ENCODE results near the gene OR52E2. TPM values are rescaled to one million over a fixed set of nuclear protein-coding genes. Genes with fewer than 3 reads are reported as not detected.

OR52E2 gene
- total RNA-seq, 1 donor from 2014 or later = not detected

- Mint-ChIP-seq H3K4me1 (no peaks in the 10 kb centered on the region), H3K4me3 (no peak overlapping the region), H3K9me3 (no peaks in the 10 kb centered on the region), H3K27ac (no peak overlapping the region), H3K27me3 (no peaks in the 10 kb centered on the region), H3K36me3 (ENCODE audit: low read depth) (no peaks in the 10 kb centered on the region)
- TF ChIP-seq, protein P1, sequence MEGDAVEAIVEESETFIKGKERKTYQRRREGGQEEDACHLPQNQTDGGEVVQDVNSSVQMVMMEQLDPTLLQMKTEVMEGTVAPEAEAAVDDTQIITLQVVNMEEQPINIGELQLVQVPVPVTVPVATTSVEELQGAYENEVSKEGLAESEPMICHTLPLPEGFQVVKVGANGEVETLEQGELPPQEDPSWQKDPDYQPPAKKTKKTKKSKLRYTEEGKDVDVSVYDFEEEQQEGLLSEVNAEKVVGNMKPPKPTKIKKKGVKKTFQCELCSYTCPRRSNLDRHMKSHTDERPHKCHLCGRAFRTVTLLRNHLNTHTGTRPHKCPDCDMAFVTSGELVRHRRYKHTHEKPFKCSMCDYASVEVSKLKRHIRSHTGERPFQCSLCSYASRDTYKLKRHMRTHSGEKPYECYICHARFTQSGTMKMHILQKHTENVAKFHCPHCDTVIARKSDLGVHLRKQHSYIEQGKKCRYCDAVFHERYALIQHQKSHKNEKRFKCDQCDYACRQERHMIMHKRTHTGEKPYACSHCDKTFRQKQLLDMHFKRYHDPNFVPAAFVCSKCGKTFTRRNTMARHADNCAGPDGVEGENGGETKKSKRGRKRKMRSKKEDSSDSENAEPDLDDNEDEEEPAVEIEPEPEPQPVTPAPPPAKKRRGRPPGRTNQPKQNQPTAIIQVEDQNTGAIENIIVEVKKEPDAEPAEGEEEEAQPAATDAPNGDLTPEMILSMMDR (IDR thresholded peaks at IDR 0.05) = no peak
- ChIA-PET POLR2A (no interaction called here), CTCF (no interaction called here)
- ATAC-seq (ENCODE audit: low read depth) (no peak), DNase-seq (no peak)
- intact Hi-C loops (cut with micrococcal nuclease) = no loop called here
These were observed 16.0 kb downstream of the OR52E2 start for GRCh38 chr11:5043380-5043779.

DNA sequence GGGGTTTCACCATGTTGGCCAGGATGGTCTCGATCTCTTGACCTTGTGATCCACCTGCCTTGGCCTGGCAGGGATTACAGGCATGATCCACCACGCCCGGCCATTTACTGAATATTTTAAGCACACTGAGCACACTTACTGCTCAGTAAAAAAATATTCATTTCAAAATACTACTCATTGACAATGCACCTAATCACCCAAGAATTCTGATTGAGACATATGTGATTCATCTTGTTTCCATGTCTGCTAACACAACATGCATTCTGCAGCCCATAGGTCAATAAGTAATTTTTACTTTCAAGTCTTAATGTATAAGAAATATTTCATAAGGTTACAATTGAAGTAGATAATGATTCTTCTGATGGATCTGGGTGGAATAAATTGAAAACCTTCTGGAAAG is 17.3 kb downstream of the OR52E2 start:
- intact Hi-C loops (cut with micrococcal nuclease) = no loop called here
- no peak overlapping the region for H3K27ac Mint-ChIP-seq
- no peaks in the 10 kb centered on the region for H3K4me1 Mint-ChIP-seq
- ChIA-PET CTCF (no interaction called here), POLR2A (no interaction called here)
- no peak for ATAC-seq (ENCODE audit: low read depth)
- TF ChIP-seq, protein P1 (IDR thresholded peaks at IDR 0.05) = no peak
- H3K9me3 Mint-ChIP-seq = no peaks in the 10 kb centered on the region
- DNase-seq = no peak
- no peak overlapping the region for H3K4me3 Mint-ChIP-seq
- H3K27me3 Mint-ChIP-seq = no peaks in the 10 kb centered on the region
- H3K36me3 Mint-ChIP-seq (ENCODE audit: low read depth) = no peaks in the 10 kb centered on the region

DNA sequence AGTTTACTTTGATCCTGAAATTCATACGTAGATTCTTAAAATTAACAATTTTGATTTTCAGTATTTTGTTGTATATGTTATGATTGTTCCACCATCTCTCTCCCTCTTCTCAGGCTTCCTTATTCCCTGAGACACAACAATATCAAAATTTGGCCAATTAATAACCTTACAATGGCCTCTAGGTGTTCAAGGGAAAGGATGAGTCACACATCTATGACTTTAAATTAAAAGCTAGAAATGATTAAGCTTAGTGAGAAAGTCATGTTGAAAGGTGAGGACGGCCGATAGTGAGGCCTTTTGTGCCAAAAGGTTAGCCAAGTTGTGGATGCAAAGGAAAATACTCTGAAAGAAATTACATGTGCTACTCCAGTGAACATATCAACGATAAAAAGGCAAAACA is 18.6 kb downstream of the OR52E2 start:
- TF ChIP-seq, protein P1 (IDR thresholded peaks at IDR 0.05) = no peak
- Mint-ChIP-seq H3K36me3 (ENCODE audit: low read depth) (no peaks in the 10 kb centered on the region), H3K27me3 (no peaks in the 10 kb centered on the region), H3K4me1 (no peaks in the 10 kb centered on the region), H3K4me3 (no peak overlapping the region), H3K9me3 (no peaks in the 10 kb centered on the region), H3K27ac (no peak overlapping the region)
- CTCF ChIA-PET = no interaction called here
- intact Hi-C loops (cut with micrococcal nuclease) = no loop called here
- ATAC-seq (ENCODE audit: low read depth) = no peak
- DNase-seq = no peak
- POLR2A ChIA-PET = no interaction called here

- Mint-ChIP-seq H3K36me3 (ENCODE audit: low read depth) (no peaks in the 10 kb centered on the region), H3K4me1 (no peaks in the 10 kb centered on the region), H3K4me3 (no peak overlapping the region), H3K27ac (no peak overlapping the region), H3K27me3 (no peaks in the 10 kb centered on the region), H3K9me3 (no peaks in the 10 kb centered on the region)
- no peak for DNase-seq
- ATAC-seq (ENCODE audit: low read depth) = no peak
- ChIA-PET CTCF (no interaction called here), POLR2A (no interaction called here)
- intact Hi-C loops (cut with micrococcal nuclease) = no loop called here
- TF ChIP-seq, protein P1 (IDR thresholded peaks at IDR 0.05) = no peak
These were observed 21.1 kb downstream of the OR52E2 start for GRCh38 chr11:5038341-5038740.

GRCh38 chr11:5037926-5038325 is 21.5 kb downstream of the OR52E2 start:
- TF ChIP-seq, protein P1 (IDR thresholded peaks at IDR 0.05) = no peak
- DNase-seq (no peak), ATAC-seq (ENCODE audit: low read depth) (no peak)
- H3K36me3 Mint-ChIP-seq (ENCODE audit: low read depth) = no peaks in the 10 kb centered on the region
- H3K27ac Mint-ChIP-seq = no peak overlapping the region
- H3K4me3 Mint-ChIP-seq = no peak overlapping the region
- ChIA-PET POLR2A (no interaction called here), CTCF (no interaction called here)
- H3K27me3 Mint-ChIP-seq = no peaks in the 10 kb centered on the region
- H3K9me3 Mint-ChIP-seq = no peaks in the 10 kb centered on the region
- intact Hi-C loops (cut with micrococcal nuclease) = no loop called here
- no peaks in the 10 kb centered on the region for H3K4me1 Mint-ChIP-seq

Data from activated B cell treated with CpG ODN at 0.5 μM for 24 hours (primary cell).